ENCODE measurements around the gene NLGN3.

Gene NLGN3

DNA sequence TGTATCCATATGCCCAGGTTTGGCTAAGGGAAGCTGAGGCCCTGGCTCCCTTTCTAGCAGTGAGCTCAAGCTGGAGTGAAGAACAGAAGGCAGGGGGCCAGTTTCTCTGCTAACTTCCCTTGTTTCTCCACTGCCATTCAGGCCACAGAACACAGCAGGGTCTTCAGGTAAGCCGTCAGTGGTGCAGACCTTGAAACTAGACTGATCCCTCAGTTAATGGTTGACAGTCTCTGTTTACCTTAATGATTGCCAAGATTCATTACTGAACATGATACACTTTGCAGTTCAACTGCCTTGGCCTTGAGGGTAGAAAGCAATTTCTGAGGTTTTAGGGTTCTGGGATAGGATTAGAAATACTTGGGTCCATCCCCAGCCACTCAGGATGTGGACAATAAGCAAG lies 69.5 kb downstream of the NLGN3 start:
- DNase-seq (ENCODE audit: low read depth in 2 of 2): no peak

DNA sequence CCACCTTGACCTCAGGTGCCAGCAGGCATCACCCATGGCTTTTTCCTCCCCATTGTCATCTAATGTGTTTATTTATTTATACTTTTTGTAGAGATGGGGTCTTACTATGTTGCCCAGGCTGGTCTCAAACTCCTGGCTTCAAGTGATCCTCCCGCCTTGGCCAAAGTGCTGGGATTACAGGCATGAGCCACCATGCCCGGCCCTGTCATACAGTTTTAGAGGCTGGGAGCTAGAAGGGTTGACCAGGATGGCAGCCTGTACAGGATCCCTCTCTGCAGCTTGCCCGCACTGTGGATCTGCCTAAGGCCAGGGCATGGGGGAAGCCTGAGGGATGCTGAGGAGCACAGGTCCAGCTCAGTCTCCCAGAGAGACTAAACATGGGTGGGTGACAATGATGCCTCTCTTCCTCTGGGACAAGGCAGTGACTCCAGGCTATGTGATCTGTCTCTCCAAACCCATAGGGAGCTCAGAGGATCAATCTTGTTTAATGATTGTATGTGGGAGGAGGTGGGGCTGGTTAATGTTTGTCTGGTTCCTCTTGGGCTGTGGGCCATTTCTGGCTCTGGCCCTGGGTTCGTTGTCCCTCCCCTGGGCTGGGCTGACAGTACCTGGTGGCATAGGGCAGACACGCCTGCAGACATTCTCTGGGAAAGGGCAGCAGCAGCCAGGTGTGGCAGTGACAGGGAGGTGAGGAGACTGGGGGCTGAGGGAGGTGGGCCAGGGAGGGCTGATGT lies 70.1 kb downstream of the NLGN3 start:
- no peak for DNase-seq (ENCODE audit: low read depth in 2 of 2)

DNA sequence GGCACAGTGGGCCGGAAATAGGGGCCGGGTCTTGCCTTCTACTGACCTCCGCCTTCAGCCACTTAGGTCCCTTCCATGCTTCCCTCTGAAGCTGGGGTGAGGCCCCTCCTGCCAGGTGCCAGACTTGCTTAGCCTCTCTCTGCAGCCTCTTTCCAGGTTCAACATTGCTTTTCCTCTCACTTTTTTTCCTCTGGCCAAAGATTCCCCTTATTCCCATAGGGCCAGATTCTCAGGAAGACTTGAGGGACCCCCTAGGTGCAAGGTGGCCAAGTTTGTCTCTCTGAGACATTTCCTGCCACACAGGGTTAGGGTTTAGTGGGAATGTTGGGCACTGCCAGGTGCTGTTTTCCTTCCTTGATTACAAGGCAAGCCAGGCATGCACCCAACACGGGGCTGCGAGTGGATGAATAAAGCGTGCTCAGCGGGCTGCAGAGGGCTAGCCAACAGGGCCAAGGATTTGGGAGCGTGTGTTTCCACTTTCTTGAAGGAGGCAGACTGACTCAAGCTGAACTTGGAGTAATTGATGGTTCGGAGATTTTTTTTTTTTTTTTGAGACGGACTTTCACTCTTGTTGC lies 70.8 kb downstream of the NLGN3 start:
- no peak for DNase-seq (ENCODE audit: low read depth in 2 of 2)

DNA sequence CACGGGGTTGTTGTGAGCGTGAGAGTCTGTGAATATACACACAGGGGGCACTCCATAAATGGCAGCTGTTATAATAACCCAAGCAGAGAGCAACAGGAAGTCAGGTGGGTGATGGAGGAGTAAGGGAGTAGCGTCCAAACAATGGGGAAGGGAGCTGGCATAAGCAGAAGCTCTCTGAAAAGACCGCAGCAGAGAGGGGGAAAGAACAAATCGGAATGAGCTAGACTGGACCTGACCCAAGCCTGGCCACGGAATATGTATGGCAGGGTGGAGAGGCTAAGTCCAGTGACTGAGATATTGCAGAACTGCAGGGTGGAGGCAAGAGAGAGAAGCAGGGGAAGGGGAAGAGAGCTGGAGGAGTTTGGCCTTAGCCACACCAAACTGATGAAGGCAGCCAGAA lies 71.8 kb downstream of the NLGN3 start:
- DNase-seq (ENCODE audit: low read depth in 2 of 2): no peak

DNA sequence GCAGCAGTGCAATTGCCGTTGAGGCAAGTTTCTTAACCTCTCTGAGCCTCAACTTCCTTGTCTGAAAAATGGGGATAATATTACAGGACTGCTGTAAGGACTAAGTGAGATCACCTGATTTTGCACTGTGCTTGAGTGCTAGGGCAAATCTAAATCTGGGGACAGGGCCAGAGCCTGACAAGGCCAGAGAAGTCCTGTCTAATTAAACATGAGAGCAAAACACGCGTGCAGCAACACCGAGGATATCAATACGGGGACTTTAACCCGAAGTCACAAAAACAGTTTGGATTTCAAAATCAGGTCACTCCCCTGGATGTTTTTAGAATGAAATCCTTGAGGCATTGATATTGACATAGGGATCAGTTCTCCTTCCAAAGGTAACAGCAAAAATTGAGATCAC lies 72.7 kb downstream of the NLGN3 start:
- no peak for DNase-seq (ENCODE audit: low read depth in 2 of 2)
